Measurements from ENCODE around the gene RNF144B. TPM values are rescaled to one million over a fixed set of nuclear protein-coding genes. Genes with fewer than 3 reads are reported as not detected.

RNF144B gene
- total RNA-seq, 1 donor from 2014 or later, result not detected

DNA sequence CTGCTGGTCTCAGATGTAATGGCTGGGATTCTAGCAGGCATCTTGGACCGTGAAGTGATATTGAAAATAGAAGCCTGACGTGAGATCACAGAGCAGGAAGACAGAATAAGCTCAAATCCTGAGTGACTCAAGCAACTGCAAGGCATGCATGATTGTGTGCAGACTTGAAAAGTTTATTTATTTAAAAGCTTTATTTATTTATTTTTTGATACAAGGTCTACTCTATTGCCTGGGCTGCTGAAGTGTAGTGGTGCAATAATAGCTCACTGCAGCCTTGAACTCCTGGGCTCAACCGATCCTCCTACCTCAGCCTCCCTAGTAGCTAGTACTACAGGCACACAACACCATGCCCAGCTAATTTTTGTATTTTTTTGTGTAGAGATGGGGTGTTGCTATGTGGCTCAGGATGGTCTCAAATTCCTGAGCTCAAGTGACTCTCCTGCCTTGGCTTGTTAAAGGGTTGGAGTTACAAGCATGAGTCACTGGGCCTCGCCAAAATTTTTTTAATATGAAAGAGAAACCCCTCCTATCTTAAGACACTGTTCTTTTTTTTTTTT lies 40.1 kb upstream of the RNF144B start:
- no peak overlapping the region for H3K27ac Mint-ChIP-seq (ENCODE audit: unreplicated experiment)
- no peaks in the 10 kb centered on the region for H3K9me3 Mint-ChIP-seq (ENCODE audit: unreplicated experiment)
- H3K36me3 Mint-ChIP-seq (ENCODE audit: unreplicated experiment), result no peaks in the 10 kb centered on the region
- no peaks in the 10 kb centered on the region for H3K4me1 Mint-ChIP-seq (ENCODE audit: low read depth, unreplicated experiment)
- H3K27me3 Mint-ChIP-seq (ENCODE audit: unreplicated experiment), result no peaks in the 10 kb centered on the region
- TF ChIP-seq, protein P1, sequence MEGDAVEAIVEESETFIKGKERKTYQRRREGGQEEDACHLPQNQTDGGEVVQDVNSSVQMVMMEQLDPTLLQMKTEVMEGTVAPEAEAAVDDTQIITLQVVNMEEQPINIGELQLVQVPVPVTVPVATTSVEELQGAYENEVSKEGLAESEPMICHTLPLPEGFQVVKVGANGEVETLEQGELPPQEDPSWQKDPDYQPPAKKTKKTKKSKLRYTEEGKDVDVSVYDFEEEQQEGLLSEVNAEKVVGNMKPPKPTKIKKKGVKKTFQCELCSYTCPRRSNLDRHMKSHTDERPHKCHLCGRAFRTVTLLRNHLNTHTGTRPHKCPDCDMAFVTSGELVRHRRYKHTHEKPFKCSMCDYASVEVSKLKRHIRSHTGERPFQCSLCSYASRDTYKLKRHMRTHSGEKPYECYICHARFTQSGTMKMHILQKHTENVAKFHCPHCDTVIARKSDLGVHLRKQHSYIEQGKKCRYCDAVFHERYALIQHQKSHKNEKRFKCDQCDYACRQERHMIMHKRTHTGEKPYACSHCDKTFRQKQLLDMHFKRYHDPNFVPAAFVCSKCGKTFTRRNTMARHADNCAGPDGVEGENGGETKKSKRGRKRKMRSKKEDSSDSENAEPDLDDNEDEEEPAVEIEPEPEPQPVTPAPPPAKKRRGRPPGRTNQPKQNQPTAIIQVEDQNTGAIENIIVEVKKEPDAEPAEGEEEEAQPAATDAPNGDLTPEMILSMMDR (IDR thresholded peaks at IDR 0.05; ENCODE audit: partially characterized antibody, unreplicated experiment), result no peak
- H3K4me3 Mint-ChIP-seq (ENCODE audit: unreplicated experiment), result no peak overlapping the region
- no peak for DNase-seq

DNA sequence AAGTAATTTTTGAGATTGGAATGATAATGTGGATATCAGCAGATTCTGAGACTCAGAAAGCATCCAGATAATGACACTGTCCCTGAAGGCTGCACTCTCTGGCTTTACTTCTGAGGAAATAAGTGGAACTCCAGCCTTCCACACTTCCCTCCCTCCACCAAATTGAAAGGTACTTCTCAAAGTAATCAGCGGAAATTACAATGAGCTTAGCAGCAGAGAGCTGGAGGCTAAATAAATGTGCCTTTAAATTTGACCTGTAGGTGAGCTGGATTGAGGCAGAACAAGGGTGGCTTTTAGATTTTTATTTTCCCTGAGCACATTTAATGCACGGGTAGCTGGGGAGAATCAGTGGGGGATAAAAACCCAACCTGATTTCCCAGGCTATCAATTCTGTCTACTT lies 39.3 kb upstream of the RNF144B start:
- Mint-ChIP-seq H3K9me3 (ENCODE audit: unreplicated experiment) (no peaks in the 10 kb centered on the region), H3K4me3 (ENCODE audit: unreplicated experiment) (no peak overlapping the region), H3K36me3 (ENCODE audit: unreplicated experiment) (no peaks in the 10 kb centered on the region), H3K27me3 (ENCODE audit: unreplicated experiment) (no peaks in the 10 kb centered on the region), H3K4me1 (ENCODE audit: low read depth, unreplicated experiment) (no peaks in the 10 kb centered on the region), H3K27ac (ENCODE audit: unreplicated experiment) (no peak overlapping the region)
- no peak for DNase-seq
- TF ChIP-seq, protein P1 (IDR thresholded peaks at IDR 0.05; ENCODE audit: partially characterized antibody, unreplicated experiment), result no peak

DNA sequence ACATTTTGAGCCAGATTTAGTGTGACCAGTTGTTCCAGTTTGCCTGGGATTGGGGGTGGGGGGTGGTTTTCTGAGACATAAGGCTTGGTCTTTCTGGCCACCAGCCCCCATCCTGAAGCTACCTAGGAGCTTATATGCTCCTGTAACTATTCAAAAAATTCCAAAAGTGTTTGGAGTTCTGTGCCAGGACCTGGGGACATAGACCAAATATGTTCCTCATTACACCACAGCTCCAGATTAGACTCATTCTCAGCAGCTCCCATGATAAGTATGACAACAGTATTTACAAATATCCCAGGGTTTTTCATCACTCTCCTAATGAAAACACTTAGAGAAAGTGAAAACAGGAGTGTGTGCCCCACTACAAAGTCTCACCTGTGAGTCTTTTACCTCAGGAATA lies 37.8 kb upstream of the RNF144B start:
- no peak overlapping the region for H3K4me3 Mint-ChIP-seq (ENCODE audit: unreplicated experiment)
- no peaks in the 10 kb centered on the region for H3K4me1 Mint-ChIP-seq (ENCODE audit: low read depth, unreplicated experiment)
- TF ChIP-seq, protein P1 (IDR thresholded peaks at IDR 0.05; ENCODE audit: partially characterized antibody, unreplicated experiment), result no peak
- H3K27me3 Mint-ChIP-seq (ENCODE audit: unreplicated experiment), result no peaks in the 10 kb centered on the region
- DNase-seq, result no peak
- no peak overlapping the region for H3K27ac Mint-ChIP-seq (ENCODE audit: unreplicated experiment)
- no peaks in the 10 kb centered on the region for H3K9me3 Mint-ChIP-seq (ENCODE audit: unreplicated experiment)
- H3K36me3 Mint-ChIP-seq (ENCODE audit: unreplicated experiment), result no peaks in the 10 kb centered on the region

DNA sequence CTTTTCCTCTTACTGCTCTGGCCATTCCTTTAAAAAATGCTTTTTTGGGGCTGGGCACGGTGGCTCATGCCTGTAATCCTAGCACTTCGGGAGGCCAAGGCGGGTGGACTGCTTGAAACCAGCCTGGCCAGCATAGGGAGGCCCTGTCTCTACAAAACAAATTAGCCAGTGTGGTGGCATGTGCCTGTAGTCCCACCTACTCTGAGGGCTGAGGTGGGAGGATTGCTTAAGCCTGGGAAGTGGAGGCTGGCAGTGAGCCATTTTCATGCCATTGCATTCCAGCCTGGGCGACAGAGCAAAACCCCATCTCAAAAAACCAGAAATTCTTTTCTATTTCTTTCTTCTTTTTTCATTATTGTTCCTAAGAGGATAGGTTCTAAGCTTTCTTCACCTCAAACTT lies 36.9 kb upstream of the RNF144B start:
- H3K9me3 Mint-ChIP-seq (ENCODE audit: unreplicated experiment), result no peaks in the 10 kb centered on the region
- no peak for DNase-seq
- H3K36me3 Mint-ChIP-seq (ENCODE audit: unreplicated experiment), result no peaks in the 10 kb centered on the region
- H3K4me1 Mint-ChIP-seq (ENCODE audit: low read depth, unreplicated experiment), result no peaks in the 10 kb centered on the region
- TF ChIP-seq, protein P1 (IDR thresholded peaks at IDR 0.05; ENCODE audit: partially characterized antibody, unreplicated experiment), result no peak
- H3K27ac Mint-ChIP-seq (ENCODE audit: unreplicated experiment), result no peak overlapping the region
- no peak overlapping the region for H3K4me3 Mint-ChIP-seq (ENCODE audit: unreplicated experiment)
- H3K27me3 Mint-ChIP-seq (ENCODE audit: unreplicated experiment), result no peaks in the 10 kb centered on the region

DNA sequence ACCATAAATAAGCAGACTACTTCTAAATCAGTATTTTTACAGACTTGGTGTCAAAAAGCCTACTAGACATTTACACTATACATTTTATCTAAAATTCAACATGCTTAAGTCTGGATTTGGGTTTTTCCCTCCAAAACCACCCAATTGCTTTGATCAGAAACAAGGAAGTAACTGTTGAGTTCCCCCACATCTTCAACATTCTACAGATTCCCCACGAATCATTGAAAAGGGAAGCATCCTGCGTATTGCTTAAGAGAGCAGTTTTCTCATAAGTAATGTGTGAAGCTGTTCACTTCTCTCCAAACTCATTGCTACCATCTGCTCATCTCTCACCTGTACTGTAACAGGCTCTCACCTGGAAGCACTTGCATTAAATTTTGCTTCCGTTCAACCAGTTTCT lies 36.4 kb upstream of the RNF144B start:
- DNase-seq, result no peak
- no peaks in the 10 kb centered on the region for H3K27me3 Mint-ChIP-seq (ENCODE audit: unreplicated experiment)
- no peaks in the 10 kb centered on the region for H3K9me3 Mint-ChIP-seq (ENCODE audit: unreplicated experiment)
- H3K4me3 Mint-ChIP-seq (ENCODE audit: unreplicated experiment), result no peak overlapping the region
- no peaks in the 10 kb centered on the region for H3K36me3 Mint-ChIP-seq (ENCODE audit: unreplicated experiment)
- TF ChIP-seq, protein P1 (IDR thresholded peaks at IDR 0.05; ENCODE audit: partially characterized antibody, unreplicated experiment), result no peak
- H3K27ac Mint-ChIP-seq (ENCODE audit: unreplicated experiment), result no peak overlapping the region
- H3K4me1 Mint-ChIP-seq (ENCODE audit: low read depth, unreplicated experiment), result no peaks in the 10 kb centered on the region

Measured in glutamatergic neuron (in vitro differentiated cells).